HCT116 (cell line): Measurements from ENCODE around the gene CCDC148. TPM values are rescaled to one million over a fixed set of nuclear protein-coding genes. Genes with fewer than 3 reads are reported as not detected.

Experiments used
- ATAC-seq: fragments of 200-7000 bp; cut with Tn5 transposase; 2 replicates; pipeline ENCODE4 v1.9.1; 2020; ENCODE audit warnings: mild to moderate bottlenecking, moderate library complexity
- BruUV-seq: library from RNA; stranded (reverse); fragments of 400-500 nt; replicated peaks from 2 replicates; lab custom pipeline; 2021; lab: Mats Ljungman, UMichigan
- CTCF ChIA-PET: fragments of 300-600 bp; sonication (Branson Sonifier 250); formaldehyde crosslinking; loops from one replicate; lab custom pipeline; 2021; ENCODE audit warnings: antibody characterized with exemption; lab: Charles Lee
- POLR2A ChIA-PET: fragments of 300-600, 350-600 bp; sonication (Branson Sonifier 250); formaldehyde crosslinking; loops from one replicate; lab custom pipeline; 2021; ENCODE audit warnings: antibody characterized with exemption; lab: Charles Lee
- RAD21 ChIA-PET, 2 experiments: fragments of 300-600 bp; sonication (Branson Sonifier 250); formaldehyde crosslinking; loops; one replicate each; lab custom pipeline; 2023; ENCODE audit warnings: low total read pairs in 2 of 2; ENCODE audit not compliant: uncharacterized antibody in 2 of 2, unreplicated experiment in 2 of 2, low non-redundant PET in 1 of 2; lab: Charles Lee
- DNase-seq: peaks from one replicate; pipeline ENCODE4 v3.0.0-alpha.2; 2010; ENCODE audit warnings: low read depth, low spot score
- H2AFZ ChIP-seq: fragments of 200-600 bp; shearing (Covaris generic), sonication (generic); 2 replicates; pipeline ENCODE4 v1.6.1; 2017; ENCODE audit warnings: low read depth, mixed run types, mixed read lengths, antibody characterized with exemption, low read length; ENCODE audit not compliant: poor library complexity, severe bottlenecking
- H3K27ac ChIP-seq: 2 replicates; pipeline ENCODE4 v1.5.1; 2012; ENCODE audit warnings: low read depth, low read length
- H3K27me3 ChIP-seq: fragments of 200-600 bp; sonication (generic); 2 replicates; pipeline ENCODE4 v1.6.1; 2016; ENCODE audit warnings: mixed run types, low read length, mixed read lengths; ENCODE audit not compliant: insufficient read depth
- H3K36me3 ChIP-seq, 2 experiments: fragments of 200-500 bp in 1 of 2; fragments of 200-600 bp in 1 of 2; sonication (Bioruptor generic) in 1 of 2; sonication (generic) in 1 of 2; 2 replicates each; pipeline versions ENCODE4 v1.5.1 to v1.6.1; 2014 to 2016; ENCODE audit warnings: low read length in 2 of 2, inconsistent platforms in 1 of 2, mixed read lengths in 1 of 2, mixed run types in 1 of 2; ENCODE audit not compliant: insufficient read depth in 2 of 2, control insufficient read depth in 1 of 2
- H3K4me1 ChIP-seq, 2 experiments: fragments of 200-600 bp in 1 of 2; sonication (generic) in 1 of 2; 2 replicates each; pipeline versions ENCODE4 v1.5.1 to v1.6.1; 2012 to 2017; ENCODE audit warnings: low read length in 2 of 2, inconsistent platforms in 1 of 2, mild to moderate bottlenecking in 1 of 2, mixed read lengths in 1 of 2, mixed run types in 1 of 2, moderate library complexity in 1 of 2; ENCODE audit not compliant: insufficient read depth in 2 of 2, control insufficient read depth in 1 of 2
- H3K4me2 ChIP-seq: fragments of 200-600 bp; sonication (generic); 2 replicates; pipeline ENCODE4 v1.6.1; 2017; ENCODE audit warnings: mixed run types, low read length, mixed read lengths
- H3K4me3 ChIP-seq, 2 experiments: fragments of 200-600 bp in 1 of 2; sonication (generic) in 1 of 2; replicated peaks in 1 of 2; 2 replicates each; pipeline ENCODE4 v1.5.1; 2011 to 2016; ENCODE audit warnings: low read length in 2 of 2, control low read depth in 1 of 2, low read depth in 1 of 2, mild to moderate bottlenecking in 1 of 2, mixed read lengths in 1 of 2, mixed run types in 1 of 2
- H3K79me2 ChIP-seq: fragments of 200-600 bp; sonication (generic); 2 replicates; pipeline ENCODE4 v1.6.1; 2017; ENCODE audit warnings: mild to moderate bottlenecking, mixed run types, low read length, moderate library complexity, mixed read lengths; ENCODE audit not compliant: insufficient read depth
- H3K9ac ChIP-seq: fragments of 200-600 bp; sonication (generic); 2 replicates; pipeline ENCODE4 v1.6.1; 2016; ENCODE audit warnings: low read length, mixed read lengths
- H3K9me2 ChIP-seq: fragments of 200-600 bp; sonication (generic), shearing (Covaris generic); 2 replicates; pipeline ENCODE4 v1.6.1; 2017; ENCODE audit warnings: mixed run types, mild to moderate bottlenecking, moderate library complexity; ENCODE audit not compliant: insufficient read depth
- H3K9me3 ChIP-seq, 2 experiments: fragments of 200-500 bp in 1 of 2; fragments of 200-600 bp in 1 of 2; sonication (Bioruptor generic) in 1 of 2; sonication (generic) in 1 of 2; 2 replicates each; pipeline ENCODE4 v1.6.1; 2014 to 2017; ENCODE audit warnings: low read length in 2 of 2, mixed read lengths in 2 of 2, inconsistent platforms in 1 of 2, low read depth in 1 of 2, mild to moderate bottlenecking in 1 of 2, mixed run types in 1 of 2, moderate library complexity in 1 of 2; ENCODE audit not compliant: control insufficient read depth in 1 of 2, insufficient read depth in 1 of 2
- H4K20me1 ChIP-seq: fragments of 200-600 bp; sonication (generic), shearing (Covaris generic); 2 replicates; pipeline ENCODE4 v1.6.1; 2017; ENCODE audit warnings: mixed run types, mild to moderate bottlenecking, moderate library complexity; ENCODE audit not compliant: insufficient read depth
- ATF3 ChIP-seq: IDR thresholded peaks from 2 replicates; pipeline ENCODE4 v1.6.1; 2012
- CEBPB ChIP-seq: IDR thresholded peaks from 2 replicates; pipeline ENCODE4 v1.6.1; 2012; ENCODE audit warnings: low read depth
- EGR1 ChIP-seq: IDR thresholded peaks from 2 replicates; pipeline ENCODE4 v1.6.1; 2012; ENCODE audit warnings: low read depth
- POLR2A ChIP-seq: IDR thresholded peaks from 2 replicates; pipeline ENCODE4 v1.7.0; 2011; ENCODE audit warnings: borderline replicate concordance; ENCODE audit not compliant: insufficient read depth, insufficient read length; ENCODE audit errors: extremely low read depth
- TCF7L2 ChIP-seq: IDR thresholded peaks from 2 replicates; pipeline ENCODE4 v1.7.0; 2011; ENCODE audit warnings: borderline replicate concordance, inconsistent platforms; ENCODE audit not compliant: insufficient read depth, insufficient read length; ENCODE audit errors: extremely low read depth
- ZBTB33 ChIP-seq: IDR thresholded peaks from 2 replicates; pipeline ENCODE4 v1.6.1; 2011; ENCODE audit warnings: mild to moderate bottlenecking, low read length, moderate library complexity; ENCODE audit not compliant: insufficient replicate concordance; ENCODE audit errors: extremely low read depth
- intact Hi-C: fragments of 100-400 bp; cut with micrococcal nuclease; formaldehyde crosslinking; loops from 2 replicates; pipeline ENCODE4 v1.10.0; 2022
- total RNA-seq: library from RNA; stranded (reverse); gene quantifications from one replicate; pipeline ENCODE4 v1.2.1, GENCODE V29; 2021; ENCODE audit not compliant: unreplicated experiment

CCDC148 gene
- total RNA-seq, 1 experiment from 2014 or later = 0.59 TPM

- TF ChIP-seq ZBTB33 (no peak), EGR1 (no peak), TCF7L2 (no peak)
Observed at GRCh38 chr2:158300394-158300793, 156.2 kb downstream of the CCDC148 start (continued).

GRCh38 chr2:158297606-158298005 is 158.9 kb downstream of the CCDC148 start:
- no peaks in the 10 kb centered on the region for H3K79me2 ChIP-seq
- ATAC-seq (no peak), DNase-seq (no peak)
- no peaks in the 10 kb centered on the region for H3K9me2 ChIP-seq
- no TSS peak for BruUV-seq
- intact Hi-C loops = no loop called here
- ChIA-PET RAD21 (no interaction called here), CTCF (no interaction called here), POLR2A (no interaction called here)
- no peak overlapping the region for H3K4me3 ChIP-seq
- no peaks in the 10 kb centered on the region for H3K36me3 ChIP-seq
- no peaks in the 10 kb centered on the region for H3K4me1 ChIP-seq
- no peaks in the 10 kb centered on the region for H4K20me1 ChIP-seq
- TF ChIP-seq CEBPB = peak; percentile 35; the same call in 1 of the 2 replicates
- 0 out of 2 replicates have a peak, but pooled peaks have one; percentile 30 for TF ChIP-seq ATF3
- TF ChIP-seq POLR2A = no peak
- H3K27ac ChIP-seq = no peak overlapping the region
- no peak overlapping the region for H3K9ac ChIP-seq
- H3K27me3 ChIP-seq = 0 out of 2 replicates have a peak, but pooled peaks cover 5% of the 10 kb centered on the region
- H3K4me2 ChIP-seq = no peak overlapping the region
- H2AFZ ChIP-seq = no peak overlapping the region
- H3K9me3 ChIP-seq = no peaks in the 10 kb centered on the region
